Stimulated activated CD8-positive, alpha-beta memory T cell treated with anti-CD3 and anti-CD28 coated beads, Interleukin-4, amount 100 ng/mL, for 1 hour (primary cell): Measurements from ENCODE around the gene ZNF333.
"Not testable (repeated sequence)": the region's sequence is repeated elsewhere in the genome, so short reads cannot be mapped to it uniquely, and the experiment has no call there.

Source experiments
- DNase-seq, 2 donors: peaks; one replicate each; pipeline ENCODE4 v3.0.0-alpha.2; 2020; ENCODE audit warnings: low read depth in 2 of 2, low spot score in 1 of 2

Gene ZNF333

DNA sequence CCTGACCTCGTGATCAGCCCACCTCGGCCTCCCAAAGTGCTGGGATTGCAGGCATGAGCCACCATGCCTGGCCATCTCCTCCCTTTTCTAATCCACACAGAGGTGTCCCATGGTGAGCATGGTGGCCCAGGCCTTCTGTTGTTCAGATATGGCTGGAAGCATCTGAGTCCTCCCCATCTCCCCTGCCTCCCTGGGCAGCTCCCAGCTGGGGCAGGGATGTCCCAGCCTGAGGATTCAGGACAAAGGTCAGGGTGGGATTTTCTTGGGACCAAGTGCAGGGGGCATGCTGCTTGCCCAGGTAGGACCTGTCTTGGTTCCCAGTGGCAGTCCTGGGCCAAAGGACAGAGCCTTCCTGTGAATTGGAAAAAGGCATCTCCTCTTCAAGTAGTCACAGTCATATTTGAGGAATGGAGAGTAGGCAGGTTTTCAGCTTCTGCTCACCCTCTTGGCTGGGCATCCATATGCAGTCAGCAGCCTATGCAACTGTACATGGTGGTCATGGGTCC is 77.7 kb downstream of the ZNF333 start:
- no peak for DNase-seq

DNA sequence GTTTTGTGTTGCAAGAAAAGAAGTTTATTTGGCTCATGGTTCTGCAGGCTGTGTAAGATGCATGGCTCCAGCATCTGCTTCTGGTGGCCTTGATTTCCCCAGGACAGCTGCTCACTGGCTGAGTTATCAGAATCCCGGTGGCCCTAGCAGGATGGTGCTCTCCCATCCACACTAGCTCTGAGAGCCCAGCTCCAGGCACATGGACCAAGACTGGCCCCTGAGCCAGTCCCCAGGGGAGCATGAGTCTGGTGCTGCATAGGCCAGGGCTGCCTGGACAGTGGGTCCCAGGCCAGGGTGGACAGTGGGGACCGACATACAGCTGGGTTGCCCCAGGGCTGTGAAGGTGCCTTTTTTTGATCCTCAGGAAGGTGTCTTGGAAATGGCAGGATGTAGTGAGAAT is 78.2 kb downstream of the ZNF333 start:
- DNase-seq, result no peak

DNA sequence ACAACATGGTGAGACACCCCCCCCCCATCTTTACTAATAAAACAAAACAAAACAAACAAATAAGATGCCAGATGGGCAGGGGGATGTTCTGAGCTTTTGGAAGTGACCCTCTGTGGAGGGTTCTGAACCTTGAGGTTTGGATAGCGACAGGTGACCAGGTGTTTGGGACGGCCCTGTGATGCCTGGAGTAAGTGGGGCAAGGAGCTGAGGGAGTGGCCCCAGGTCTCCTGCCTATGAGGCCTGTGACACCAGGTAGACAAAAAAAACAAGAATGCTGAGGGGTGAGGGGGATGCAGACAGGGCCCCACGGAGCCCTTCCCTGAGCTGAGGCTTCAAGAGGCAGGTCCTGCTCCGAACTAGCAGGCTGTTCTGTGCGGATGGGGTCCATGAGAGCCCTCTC is 79.4 kb downstream of the ZNF333 start:
- DNase-seq, result no peak

DNA sequence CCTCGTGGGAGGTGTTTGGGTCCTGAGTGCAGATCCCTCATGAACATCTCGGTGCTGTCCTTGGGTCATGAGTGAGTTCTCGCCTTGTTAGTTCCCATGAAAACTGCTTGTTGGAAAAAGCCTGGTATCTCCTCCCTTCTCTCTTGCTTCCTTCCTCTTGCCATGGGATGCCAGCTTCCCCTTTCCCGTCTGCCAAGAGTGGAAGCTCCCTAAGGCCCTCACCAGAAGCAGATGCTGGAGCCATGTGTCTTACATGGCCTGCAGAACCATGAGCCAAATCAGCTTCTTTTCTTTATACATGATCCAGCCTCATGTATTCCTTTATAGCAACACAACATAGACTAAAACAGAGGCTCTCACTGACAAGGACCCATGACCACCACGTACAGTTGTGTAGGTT is 80.3 kb downstream of the ZNF333 start:
- DNase-seq, result no peak

DNA sequence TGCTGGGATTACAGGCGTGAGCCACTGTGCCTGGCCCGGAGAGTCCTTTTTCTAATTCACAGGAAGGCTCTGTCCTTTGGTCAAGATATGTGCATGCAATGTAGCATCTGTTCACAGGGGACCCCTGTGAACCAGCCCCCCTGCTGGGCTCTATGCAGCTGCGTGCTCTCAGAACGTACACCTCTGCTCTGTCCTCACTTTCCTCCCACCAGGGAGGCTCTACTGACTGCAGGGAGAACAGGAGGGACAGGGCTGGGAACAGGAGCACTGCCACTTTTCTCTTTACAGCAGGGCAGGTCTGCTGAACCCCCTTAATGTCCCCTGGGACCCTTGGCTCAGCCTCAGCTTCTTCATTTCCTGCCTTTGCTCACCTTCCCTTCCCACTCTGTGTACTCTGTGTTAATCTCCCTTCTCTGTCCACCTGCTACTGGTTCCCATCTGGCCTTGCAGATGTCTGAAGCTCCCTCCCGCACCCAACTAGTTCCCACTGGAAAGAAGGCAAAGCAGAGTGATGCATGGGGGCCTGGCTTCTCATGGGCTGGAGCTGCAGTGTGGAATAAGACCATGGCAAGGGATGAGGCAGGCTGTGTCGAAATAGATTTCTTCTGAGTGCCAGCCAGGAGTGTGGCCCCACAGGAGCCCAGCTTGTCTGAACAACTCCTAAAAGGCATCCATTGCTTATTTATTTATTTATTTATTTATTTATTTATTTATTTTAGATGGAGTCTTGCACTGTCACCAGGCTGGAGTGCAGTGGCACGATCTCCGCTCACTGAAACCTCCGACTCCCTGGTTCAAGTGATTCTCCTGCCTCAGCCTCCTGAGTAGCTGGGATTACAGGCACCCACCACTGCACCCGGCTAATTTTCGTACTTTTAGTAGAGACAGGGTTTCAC is 81.3 kb downstream of the ZNF333 start:
- no peak for DNase-seq

DNA sequence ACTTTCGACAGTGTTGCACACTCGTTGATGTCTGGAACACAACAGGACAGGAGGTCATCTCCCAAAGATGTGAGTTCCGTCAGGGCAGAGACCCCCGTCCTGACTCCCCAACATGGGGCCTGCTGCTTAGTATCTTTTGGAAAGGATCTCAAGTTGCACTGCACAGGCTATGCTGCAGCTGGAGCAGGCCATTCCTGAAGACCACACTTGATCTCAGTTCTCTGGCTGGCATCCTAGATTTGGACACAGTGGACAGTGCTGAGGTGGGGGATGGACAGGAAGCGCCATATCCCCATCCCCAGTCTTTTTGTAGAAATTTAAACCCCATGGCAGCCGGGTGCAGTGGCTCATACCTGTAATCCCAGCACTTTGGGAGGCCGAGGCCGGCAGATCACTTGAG is 82.6 kb downstream of the ZNF333 start:
- DNase-seq, result no peak

DNA sequence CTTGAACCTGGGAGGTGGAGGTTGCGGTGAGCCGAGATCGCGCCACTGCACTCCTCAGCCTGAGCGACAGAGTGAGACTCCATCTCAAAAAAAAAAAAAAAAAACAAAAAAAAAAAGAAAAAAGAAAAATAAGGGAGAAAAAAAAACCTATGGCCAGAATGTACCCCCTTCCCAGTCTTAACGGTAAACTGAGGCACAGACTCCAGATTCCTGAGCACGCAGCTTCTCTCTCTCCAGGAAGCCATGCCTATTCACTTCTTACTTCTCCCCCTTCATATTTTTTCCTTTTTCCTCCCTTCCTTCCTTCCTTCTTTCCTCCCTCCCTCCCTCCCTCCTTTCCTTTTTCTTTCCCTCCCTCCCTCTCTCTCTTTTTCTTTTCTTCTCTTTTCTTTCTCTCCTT is 83.1 kb downstream of the ZNF333 start:
- no peak for DNase-seq

DNA sequence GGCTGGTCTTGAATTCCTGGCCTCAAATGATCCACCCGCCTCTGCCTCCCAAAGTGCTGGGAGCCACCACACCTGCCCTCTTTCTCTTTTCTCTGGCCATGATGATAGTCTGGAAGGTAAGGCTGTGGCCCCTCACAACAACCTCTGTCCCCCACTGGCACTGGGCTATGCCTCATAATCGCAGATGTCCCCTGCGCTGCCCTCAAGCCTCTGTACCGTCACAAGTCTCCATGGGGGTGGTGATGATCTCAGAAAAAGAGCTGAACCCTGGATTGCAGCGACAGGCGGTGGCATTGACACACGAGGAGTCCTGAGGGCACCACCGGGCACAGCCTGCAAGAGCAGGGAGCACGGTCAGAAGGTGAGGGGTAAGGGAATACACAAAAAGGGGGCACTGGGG is 83.9 kb downstream of the ZNF333 start:
- not testable (repeated sequence) for DNase-seq

DNA sequence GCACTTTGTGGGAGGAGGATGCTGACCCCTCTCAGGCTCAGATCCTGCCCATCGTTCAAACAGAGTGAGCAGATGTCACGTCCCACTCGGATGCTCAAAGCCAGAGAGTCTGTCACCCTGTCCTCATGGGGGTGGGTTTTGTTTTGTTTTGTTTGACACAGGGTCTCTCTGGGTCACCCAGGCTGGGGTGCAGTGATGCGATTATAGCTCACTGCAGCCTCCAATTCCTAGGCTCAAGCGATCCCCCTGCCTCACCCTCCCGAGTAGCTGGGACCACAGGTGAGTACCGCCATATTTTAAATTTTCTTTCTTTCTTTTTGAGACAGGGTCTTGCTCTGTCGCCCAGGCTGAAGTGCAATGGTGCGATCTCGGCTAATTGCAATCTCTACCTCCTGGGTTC is 84.5 kb downstream of the ZNF333 start:
- no peak for DNase-seq

DNA sequence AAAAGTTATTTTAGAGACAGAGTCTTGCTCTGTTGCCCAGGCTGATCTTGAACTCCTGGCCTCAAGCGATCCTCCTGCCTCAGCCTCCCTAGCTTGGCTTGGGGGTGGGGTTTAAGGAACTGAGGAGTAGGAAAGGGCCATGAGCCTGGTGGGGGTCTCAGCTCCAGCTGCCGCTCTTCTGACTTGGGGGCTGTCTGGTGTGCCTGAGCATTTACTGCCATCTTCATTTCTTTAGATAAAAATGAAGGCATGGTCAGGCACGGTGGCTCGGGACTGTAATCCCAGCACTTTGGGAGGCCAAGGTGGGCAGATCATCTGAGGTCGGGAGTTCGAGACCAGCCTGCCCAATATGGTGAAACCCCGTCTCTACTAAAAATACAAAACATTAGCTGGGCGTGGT is 85.5 kb downstream of the ZNF333 start:
- DNase-seq, result not testable (repeated sequence)

DNA sequence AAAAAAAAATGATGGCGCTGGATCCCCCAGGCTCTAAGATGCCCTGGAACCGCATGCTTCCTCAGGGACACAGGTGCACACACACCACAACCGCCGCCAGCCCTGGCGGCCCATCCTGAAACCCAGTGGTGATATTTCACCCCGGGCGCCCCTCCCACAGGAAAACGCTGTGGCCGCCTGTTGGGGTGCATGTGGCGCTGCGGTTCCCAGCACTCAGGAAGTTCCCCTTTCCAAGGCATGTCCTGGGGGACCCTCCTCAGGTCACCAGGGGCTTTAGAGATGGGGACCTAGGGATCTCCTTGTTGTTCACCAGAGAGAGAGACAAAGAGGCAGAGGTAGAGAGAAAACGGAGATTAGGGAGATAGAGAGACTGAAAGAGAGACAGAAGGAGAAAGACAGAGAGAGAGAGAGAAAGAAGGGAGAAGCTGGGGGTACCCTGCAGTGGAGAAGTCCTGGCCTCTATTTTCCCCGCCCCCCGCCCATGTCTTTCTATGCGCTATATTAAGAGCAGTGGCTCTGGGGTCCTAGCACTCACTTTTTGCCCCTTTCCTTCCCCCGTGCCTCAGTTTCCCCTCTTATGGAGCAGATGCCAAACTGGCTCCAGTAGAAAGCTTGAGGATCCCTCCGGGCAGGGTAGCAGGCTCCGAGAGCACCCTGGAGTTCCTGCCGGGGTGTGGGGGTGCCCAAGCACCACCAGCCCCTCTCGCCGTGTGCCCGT is 86.2 kb downstream of the ZNF333 start:
- no peak for DNase-seq

DNA sequence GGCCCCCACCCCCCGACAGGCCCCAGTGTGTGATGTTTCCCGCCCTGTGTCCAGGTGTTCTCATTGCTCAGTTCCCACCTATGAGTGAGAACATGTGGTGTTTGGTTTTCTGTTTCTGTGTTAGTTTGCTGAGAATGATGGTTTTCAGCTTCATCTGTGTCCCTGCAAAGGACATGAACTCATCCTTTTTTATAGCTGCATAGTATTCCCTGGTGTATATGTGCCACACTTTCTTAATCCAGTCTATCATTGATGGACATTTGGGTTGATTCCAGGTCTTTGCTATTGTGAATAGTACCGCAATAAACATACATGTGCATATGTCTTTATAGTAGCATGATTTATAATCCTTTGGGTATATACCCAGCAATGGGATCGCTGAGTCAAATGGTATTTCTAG is 87.8 kb downstream of the ZNF333 start:
- DNase-seq, result not testable (repeated sequence)

DNA sequence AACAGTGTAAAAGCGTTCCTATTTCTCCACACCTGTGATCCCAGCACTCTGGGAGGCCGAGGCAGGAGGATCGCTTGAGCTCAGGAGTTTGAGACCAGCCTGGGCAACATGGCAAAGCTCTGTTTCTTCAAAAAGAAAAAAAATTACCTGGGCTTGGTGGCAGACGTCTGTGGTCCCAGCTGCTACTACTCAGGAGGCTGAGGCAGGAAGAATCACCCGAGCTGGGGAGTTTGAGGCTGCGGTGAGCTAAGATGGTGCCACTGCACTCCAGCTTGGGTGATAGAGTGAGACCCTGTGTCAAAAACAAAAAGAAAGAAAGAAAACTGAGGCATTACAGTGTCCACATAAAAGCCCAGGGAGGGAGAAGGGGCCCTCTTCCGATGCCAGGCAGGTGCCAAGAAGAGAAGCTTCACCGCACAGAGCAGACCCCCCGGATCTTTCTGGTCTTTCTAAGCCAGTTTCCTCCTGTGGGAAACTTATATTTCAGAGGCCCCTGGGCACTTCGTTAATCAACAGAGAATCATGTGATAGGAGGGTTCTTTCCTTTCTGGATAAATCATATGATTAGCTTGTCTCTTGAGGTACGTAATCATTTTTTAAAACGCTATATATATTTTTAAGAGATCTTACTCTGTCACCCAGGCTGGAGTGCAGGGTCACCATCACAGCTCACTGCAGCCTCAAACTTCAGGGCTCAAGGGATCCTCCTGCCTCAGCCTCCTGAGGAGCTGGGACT is 88.4 kb downstream of the ZNF333 start, which contains the start of gene ADGRE2:
Gene ADGRE2, minus strand, starts transcription at position 451 of the 736 bp plus-strand sequence. CDS start 1,804 bp downstream, outside the sequence.
- DNase-seq, result not testable (repeated sequence)

DNA sequence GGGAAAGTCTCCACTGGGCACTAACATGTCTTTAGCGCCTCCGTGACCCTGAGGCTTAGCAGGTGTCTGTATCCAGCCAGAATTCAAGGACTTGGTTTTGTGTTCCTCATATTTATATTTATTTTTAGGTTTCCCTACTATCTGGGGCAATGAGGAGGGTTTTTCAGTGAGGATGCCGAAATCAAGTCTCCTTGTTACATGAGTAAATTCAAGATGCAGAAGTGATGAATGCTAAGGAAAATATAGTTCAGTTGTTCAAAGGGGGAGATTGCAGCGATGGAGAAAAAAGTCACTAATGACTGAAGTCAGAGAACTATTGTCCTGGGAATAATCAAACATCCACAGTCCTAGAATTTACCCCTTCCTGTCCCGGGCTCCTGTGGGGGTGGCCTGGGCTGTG is 89.3 kb downstream of the ZNF333 start:
- no peak for DNase-seq

DNA sequence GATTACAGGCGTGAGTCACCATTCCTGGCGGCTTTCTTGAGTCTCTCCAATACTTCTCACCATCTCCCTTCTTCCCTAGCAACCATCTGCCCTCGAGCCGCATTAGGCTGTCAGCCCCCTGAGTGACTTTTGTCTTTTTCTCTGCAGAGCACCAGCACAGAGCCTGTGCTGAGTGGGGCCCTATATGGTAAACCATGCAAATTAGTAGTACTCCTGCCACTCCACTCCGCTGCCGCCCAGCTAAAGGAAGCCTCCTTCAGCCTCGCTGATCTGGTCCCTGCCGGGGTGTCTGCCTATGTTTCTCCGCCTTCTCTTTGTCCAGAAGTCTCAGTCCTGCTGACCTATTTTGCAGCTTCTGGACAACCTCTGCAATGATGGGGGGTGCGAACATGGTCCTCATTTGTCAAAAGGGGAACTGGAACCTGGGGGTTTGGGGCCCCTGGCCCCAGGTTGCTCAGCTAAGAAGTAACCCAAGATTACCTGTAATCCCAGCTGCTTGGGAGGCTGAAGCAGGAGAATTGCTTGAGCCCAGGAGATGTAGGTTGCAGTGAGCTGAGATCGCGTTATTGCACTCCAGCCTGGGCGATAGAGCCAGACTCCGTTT is 90.9 kb downstream of the ZNF333 start:
- not testable (repeated sequence) for DNase-seq

DNA sequence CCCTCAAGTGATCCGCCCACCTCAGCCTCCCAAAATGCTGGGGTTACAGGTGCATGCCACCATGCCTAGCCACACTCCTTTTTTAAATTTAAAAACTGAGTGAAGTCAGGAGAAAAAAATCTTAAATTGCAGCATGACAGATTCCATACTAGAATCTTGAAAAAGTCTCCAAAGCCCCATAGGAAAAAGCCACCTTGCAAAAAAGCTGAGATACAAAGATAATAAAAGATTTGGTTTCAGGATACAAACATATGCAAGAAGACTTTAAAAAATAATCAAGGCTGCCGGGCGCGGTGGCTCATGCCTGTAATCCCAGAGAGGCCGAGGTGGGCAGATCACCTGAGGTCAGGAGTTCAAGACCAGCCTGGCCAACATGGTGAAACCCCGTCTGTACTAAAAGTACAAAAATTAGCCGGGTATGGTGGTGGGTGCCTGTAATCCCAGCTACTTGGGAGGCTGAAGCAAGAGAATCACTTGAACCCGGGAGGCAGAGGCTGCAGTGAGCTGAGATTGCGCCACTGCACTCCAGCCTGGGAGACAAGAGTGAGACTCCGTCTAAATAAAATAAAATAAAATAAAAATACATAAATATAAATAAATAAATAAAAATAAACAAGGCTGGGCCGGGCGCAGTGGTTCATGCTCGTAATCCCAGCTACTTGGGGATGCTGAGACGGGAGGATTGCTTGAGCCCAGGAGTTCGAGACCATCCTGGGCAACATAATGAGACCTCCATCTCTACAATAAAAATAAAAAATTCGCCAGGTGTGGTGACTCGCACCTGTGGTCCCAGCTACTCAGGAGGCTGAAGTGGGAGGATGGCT is 92.1 kb downstream of the ZNF333 start:
- DNase-seq, result not testable (repeated sequence)

DNA sequence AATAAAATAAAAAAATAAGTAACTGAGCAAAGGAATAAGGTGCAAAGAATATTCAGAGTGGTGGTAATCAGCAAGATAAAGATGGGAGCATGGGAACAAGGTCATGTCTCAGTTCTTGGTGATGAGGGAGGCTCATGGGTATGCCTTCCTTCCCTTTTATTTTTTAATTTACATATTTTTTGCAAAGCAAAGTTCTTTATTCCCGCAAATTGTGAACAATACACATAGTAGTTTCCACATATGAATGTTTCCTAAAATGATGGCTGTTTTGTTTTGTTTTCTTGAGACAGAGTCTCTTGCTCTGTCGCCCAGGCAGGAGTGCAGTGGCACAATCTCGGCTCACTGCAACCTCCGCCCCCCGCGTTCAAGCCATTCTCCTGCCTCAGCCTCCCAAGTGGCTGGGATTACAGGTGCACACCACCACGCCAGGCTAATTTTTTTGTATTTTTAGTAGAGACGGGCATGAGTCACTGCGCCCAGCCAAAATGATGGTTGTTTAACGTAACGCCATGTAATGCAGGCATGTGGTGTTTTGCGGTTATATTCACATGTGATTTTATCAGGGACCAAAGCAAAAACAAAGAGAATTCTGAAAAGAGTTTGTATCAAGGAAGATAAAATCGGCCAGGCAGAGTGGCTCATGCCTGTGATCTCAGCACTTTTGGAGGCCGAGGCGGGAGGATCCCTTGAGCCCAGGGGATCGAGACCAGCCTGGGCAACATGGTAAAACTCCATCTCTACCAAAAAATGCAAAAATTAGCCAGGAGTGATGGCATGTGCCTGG is 93.0 kb downstream of the ZNF333 start:
- no peak for DNase-seq
